Common myeloid progenitor, CD34-positive (primary cell): ENCODE measurements around the gene AP1G2.

ENCODE experiments used
- CTCF ChIA-PET: fragments of 350-600 bp; sonication (Branson Sonifier 250); formaldehyde crosslinking; loops from one replicate; lab custom pipeline; 2021; ENCODE audit warnings: antibody characterized with exemption; lab: Charles Lee
- POLR2A ChIA-PET: fragments of 350-600 bp; sonication (Branson Sonifier 250); formaldehyde crosslinking; loops from one replicate; lab custom pipeline; 2021; ENCODE audit warnings: antibody characterized with exemption; lab: Charles Lee
- DNase-seq, 3 donors: peaks; one replicate each; pipeline versions ENCODE4 v3.0.0 to v3.0.0-alpha.2; 2013
- H3K27ac ChIP-seq, 2 experiments: 1 replicate in 1 of 2; 2 replicates in 1 of 2; pipeline ENCODE4 v1.7.0; 2013; ENCODE audit warnings: inconsistent platforms in 2 of 2, low read length in 2 of 2, mild to moderate bottlenecking in 2 of 2, low read depth in 1 of 2, moderate library complexity in 1 of 2; ENCODE audit not compliant: severe bottlenecking in 2 of 2, insufficient read depth in 1 of 2, poor library complexity in 1 of 2
- H3K27me3 ChIP-seq, 5 experiments: replicated peaks in 2 of 5; 1 replicate in 3 of 5; 2 replicates in 2 of 5; pipeline versions ENCODE4 v1.6.1 to v1.7.0; 2013; ENCODE audit warnings: low read length in 4 of 5, mild to moderate bottlenecking in 2 of 5, moderate library complexity in 2 of 5, inconsistent platforms in 1 of 5; ENCODE audit not compliant: insufficient read depth in 5 of 5, control insufficient read depth in 4 of 5
- H3K36me3 ChIP-seq, 4 experiments: 1 replicate in 2 of 4; 2 replicates in 2 of 4; pipeline versions ENCODE4 v1.6.1 to v1.7.0; 2013; ENCODE audit warnings: low read length in 3 of 4, control low read depth in 1 of 4, mild to moderate bottlenecking in 1 of 4; ENCODE audit not compliant: control insufficient read depth in 4 of 4, insufficient read depth in 4 of 4
- H3K4me1 ChIP-seq, 4 experiments: 1 replicate in 3 of 4; 2 replicates in 1 of 4; pipeline versions ENCODE4 v1.6.1 to v1.7.1; 2013; ENCODE audit warnings: low read length in 3 of 4, mild to moderate bottlenecking in 3 of 4, control low read depth in 1 of 4, inconsistent platforms in 1 of 4, moderate library complexity in 1 of 4; ENCODE audit not compliant: control insufficient read depth in 4 of 4, insufficient read depth in 4 of 4; ENCODE audit errors: control extremely low read depth in 1 of 4
- H3K4me3 ChIP-seq, 7 experiments: 1 replicate in 4 of 7; 2 replicates in 3 of 7; pipeline versions ENCODE4 v1.5.1 to v1.7.0; 2013; ENCODE audit warnings: mild to moderate bottlenecking in 7 of 7, low read length in 6 of 7, moderate library complexity in 6 of 7, inconsistent platforms in 2 of 7, low read depth in 2 of 7, control low read depth in 1 of 7; ENCODE audit not compliant: insufficient read depth in 4 of 7, control insufficient read depth in 1 of 7; ENCODE audit errors: extremely low read depth in 1 of 7
- H3K9me3 ChIP-seq, 5 experiments: 1 replicate in 4 of 5; 2 replicates in 1 of 5; pipeline versions ENCODE4 v1.6.1 to v1.7.1; 2013; ENCODE audit warnings: low read length in 4 of 5, mild to moderate bottlenecking in 2 of 5, inconsistent platforms in 1 of 5, low read depth in 1 of 5, moderate library complexity in 1 of 5; ENCODE audit not compliant: control insufficient read depth in 4 of 5, insufficient read depth in 2 of 5; ENCODE audit errors: control extremely low read depth in 1 of 5
- WGBS: methylation state at CpG from one replicate; pipeline ENCODE4 v1.1.5; 2013; ENCODE audit not compliant: insufficient coverage; 5-methylcytosine and 5-hydroxymethylcytosine counted together

The AP1G2 gene

DNA sequence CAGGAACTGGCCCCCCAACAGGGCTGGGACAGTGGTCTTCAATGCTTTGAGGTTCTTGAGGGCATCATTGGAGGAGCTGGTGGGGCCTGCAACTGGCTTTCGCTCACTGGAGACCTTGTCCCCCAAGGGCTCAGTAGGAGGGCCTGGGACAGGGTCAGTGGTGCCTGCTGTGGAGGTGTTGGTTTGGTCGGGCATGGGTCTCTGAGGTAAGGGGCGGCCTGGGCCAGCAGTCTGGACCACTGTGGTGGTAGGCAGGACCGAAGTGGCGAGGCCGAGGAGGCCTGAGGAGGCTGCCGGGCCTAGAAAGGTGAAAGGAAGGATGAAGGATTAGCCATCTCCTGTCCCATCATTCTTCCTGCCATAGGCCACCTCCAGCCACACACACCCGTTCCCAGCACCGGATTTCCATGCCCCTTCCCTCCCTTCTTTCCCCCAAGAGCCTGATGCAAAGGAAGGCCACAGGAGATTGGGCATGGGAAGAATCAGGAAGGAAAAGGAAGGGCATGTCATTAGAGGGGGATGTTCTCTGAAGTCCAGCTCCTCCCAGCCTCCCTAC is 44.9 kb downstream of the AP1G2 start:
- DNase-seq, result no peak
- POLR2A ChIA-PET, result no interaction called here
- 92% methylated on average over 7 of the region's 9 CpGs for WGBS

DNA sequence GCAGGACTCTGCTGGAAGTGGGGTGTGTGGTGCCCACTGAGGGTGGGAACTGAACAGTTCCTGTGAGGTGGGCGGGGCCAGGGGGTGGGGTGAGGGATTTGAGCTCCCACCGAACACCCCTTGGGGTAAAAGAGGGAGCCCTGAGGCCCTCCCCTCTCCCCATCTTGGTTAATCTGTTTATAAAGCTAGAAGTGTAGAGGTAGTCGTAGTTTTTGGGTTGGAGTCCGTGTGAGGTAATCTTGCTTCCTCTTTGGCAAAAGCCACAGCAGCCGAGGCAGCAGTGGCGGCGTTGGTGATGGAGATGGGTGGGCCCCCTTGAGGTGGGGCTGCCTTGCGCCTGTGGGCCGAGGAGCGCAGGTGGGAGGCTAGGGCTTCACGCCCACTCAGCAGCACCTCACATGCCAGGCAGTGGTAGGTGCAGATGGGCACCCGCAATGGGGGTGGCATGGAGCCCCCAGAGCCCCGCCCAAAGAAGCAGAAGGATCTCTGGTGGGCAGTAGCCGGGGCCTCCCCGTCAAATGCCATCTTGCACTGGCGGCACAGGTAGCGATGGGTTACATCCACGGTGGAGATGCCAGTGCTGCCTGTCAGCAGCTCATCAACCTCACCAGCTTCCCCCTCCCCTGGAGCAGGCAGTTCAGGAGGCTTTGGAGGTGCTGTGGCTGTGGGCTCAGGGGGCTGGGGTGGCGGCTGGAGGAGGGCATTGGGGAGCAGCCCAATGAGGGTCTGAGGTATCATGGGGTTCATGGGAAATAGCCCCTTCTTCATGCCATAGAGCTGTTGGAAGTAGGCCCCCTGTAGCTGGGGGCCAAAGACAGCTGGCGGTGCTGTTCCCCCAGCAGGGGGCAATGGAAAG is 45.6 kb downstream of the AP1G2 start:
- Histone ChIP-seq H3K4me1 (peaks cover 0 to 2% (median 0%) of the 10 kb centered on the region in 4 experiments), H3K27ac (no peak overlapping the region), H3K36me3 (peaks cover 0 to 7% (median 0%) of the 10 kb centered on the region in 4 experiments), H3K4me3 (no peak overlapping the region), H3K9me3 (no peaks in the 10 kb centered on the region), H3K27me3 (no peaks in the 10 kb centered on the region)
- 93% methylated on average over 12 of the region's 20 CpGs for WGBS
- peak in 2 of 3 donors; percentile 28 to 30 for DNase-seq
- ChIA-PET CTCF (interaction anchor here (0.7 to 2.3 kb wide), 5 partner anchors 12 to 47 kb away, joined by 3 to 6 read pairs (median 4); no protein-coding TSS in a partner anchor), POLR2A (no interaction called here)

More for the DNA sequence above, 44.9 kb downstream of the AP1G2 start:
- Histone ChIP-seq H3K27me3 (no peaks in the 10 kb centered on the region), H3K27ac (no peak overlapping the region), H3K4me3 (no peak overlapping the region), H3K9me3 (no peaks in the 10 kb centered on the region), H3K4me1 (peaks cover 0 to 2% (median 0%) of the 10 kb centered on the region in 4 experiments), H3K36me3 (peaks cover 0 to 7% (median 1%) of the 10 kb centered on the region in 4 experiments)
- CTCF ChIA-PET, result interaction anchor here (0.9 to 2.3 kb wide), 4 partner anchors 15 to 46 kb away, joined by 3 to 6 read pairs (median 4); no protein-coding TSS in a partner anchor

DNA sequence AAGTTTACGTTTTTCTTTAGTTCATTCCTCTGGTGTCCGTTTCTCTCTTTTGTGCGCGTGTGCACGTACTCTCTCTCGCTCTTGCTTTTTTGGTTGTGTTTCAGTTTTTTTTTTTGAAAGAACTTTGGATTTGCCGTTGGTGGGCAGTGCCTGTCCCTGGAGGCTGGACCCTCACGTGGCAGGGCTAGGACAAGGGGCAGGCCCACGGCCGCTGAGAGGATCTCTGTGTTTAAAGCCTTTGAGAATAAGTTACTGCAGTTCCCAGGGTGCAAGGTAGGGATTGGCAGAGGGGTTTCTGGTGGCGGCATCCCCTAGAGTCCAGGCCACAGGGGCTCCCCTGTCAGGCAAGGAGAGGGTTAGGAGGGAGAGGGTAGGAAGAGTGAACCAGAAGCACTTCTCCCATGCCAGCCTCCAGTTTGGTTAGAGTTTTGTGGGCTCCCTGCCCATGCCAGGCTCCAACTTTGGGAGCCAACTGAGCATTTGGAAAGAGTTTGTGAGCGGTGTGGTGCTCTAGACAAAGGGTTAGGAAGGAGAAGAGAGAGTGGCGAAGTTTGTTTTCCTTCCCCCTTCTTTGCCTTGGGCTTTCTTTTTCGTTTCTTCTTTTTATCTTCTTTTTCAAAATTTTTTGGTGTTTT is 46.6 kb downstream of the AP1G2 start:
- Histone ChIP-seq H3K27me3 (no peaks in the 10 kb centered on the region), H3K4me3 (no peak overlapping the region), H3K36me3 (peaks cover 0 to 2% (median 0%) of the 10 kb centered on the region in 4 experiments), H3K9me3 (no peaks in the 10 kb centered on the region), H3K27ac (no peak overlapping the region), H3K4me1 (peaks cover 0 to 2% (median 0%) of the 10 kb centered on the region in 4 experiments)
- WGBS, result 92% methylated on average over 7 of the region's 14 CpGs
- ChIA-PET POLR2A (no interaction called here), CTCF (interaction anchor here (0.7 to 2.3 kb wide), 5 partner anchors 9 to 46 kb away, joined by 3 to 6 read pairs (median 4); no protein-coding TSS in a partner anchor)
- DNase-seq, result no peak

- no peaks in the 10 kb centered on the region for H3K9me3 ChIP-seq
- no peak for DNase-seq
- no peak overlapping the region for H3K4me3 ChIP-seq
- H3K27me3 ChIP-seq, result no peaks in the 10 kb centered on the region
- ChIA-PET CTCF (no interaction called here), POLR2A (interaction anchor here (0.5 kb wide), 1 partner anchor 17 kb away, joined by 3 read pairs; no protein-coding TSS in a partner anchor)
- H3K36me3 ChIP-seq, result no peaks in the 10 kb centered on the region
- 100% methylated on average over 2 of the region's 4 CpGs for WGBS
- no peak overlapping the region for H3K27ac ChIP-seq
- H3K4me1 ChIP-seq, result peaks cover 0 to 2% (median 0%) of the 10 kb centered on the region in 4 experiments
Measured at GRCh38 chr14:23518709-23519108, 48.9 kb downstream of the AP1G2 start.

DNA sequence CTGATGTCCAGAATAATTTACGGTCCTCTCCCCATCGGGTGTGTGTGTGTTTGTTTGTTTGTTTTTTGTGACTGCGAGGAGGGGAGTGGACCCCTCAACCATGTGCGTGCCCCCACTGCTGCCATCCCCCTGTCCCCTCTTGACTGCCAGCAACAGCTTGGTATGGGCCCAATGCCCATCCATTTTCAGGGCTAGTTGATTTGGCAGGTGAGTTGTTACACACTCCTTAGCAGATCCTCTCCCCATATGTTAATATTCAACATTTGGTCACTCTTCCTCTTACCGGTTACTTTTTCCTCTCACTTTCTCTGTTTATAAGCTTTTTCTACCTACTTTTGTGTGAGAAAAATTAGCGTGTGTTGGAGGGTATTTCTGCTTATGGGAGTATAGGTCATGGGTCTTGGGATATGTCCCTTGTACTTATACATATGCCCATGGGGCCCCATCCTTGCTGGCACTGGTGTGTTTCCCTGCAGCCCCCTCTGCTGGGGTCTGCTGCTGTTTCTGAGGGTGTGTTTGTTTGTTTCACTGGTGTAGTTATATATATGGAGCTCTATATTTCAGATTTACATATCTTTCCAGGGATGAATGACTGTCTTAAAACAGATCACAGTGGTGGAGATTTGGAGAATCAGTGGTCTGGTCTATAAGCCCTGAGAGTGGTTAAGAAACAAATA is 49.8 kb downstream of the AP1G2 start:
- DNase-seq, result no peak
- no peaks in the 10 kb centered on the region for H3K36me3 ChIP-seq
- ChIA-PET CTCF (interaction anchor here (1.0 to 1.2 kb wide), 2 partner anchors 11 to 42 kb away, joined by 3 read pairs; no protein-coding TSS in a partner anchor), POLR2A (no interaction called here)
- WGBS, result no CpG with 5 or more reads among the region's 6 CpGs
- no peak overlapping the region for H3K4me3 ChIP-seq
- peaks cover 0 to 2% (median 0%) of the 10 kb centered on the region in 4 experiments for H3K4me1 ChIP-seq
- no peaks in the 10 kb centered on the region for H3K9me3 ChIP-seq
- no peak overlapping the region for H3K27ac ChIP-seq
- H3K27me3 ChIP-seq, result no peaks in the 10 kb centered on the region

GRCh38 chr14:23514644-23514957 is 53.0 kb downstream of the AP1G2 start:
- no peak overlapping the region for H3K27ac ChIP-seq
- peaks cover 0 to 5% (median 3%) of the 10 kb centered on the region in 4 experiments for H3K4me1 ChIP-seq
- CTCF ChIA-PET, result interaction anchor here (1.0 to 1.4 kb wide), 3 partner anchors 20 to 38 kb away, joined by 3 read pairs; no protein-coding TSS in a partner anchor
- WGBS, result no CpG with 5 or more reads among the region's 3 CpGs
- no peaks in the 10 kb centered on the region for H3K9me3 ChIP-seq
- no peaks in the 10 kb centered on the region for H3K27me3 ChIP-seq
- POLR2A ChIA-PET, result no interaction called here
- H3K4me3 ChIP-seq, result no peak overlapping the region
- DNase-seq, result no peak
- H3K36me3 ChIP-seq, result no peaks in the 10 kb centered on the region
